ENCODE measurements around the gene IER3IP1. TPM values are rescaled to one million over a fixed set of nuclear protein-coding genes. Genes with fewer than 3 reads are reported as not detected.
A peak's percentile ranks its signal among the peaks of the same experiment; 100 is the strongest.
"Not testable (repeated sequence)": the region's sequence is repeated elsewhere in the genome, so short reads cannot be mapped to it uniquely, and the experiment has no call there.

The IER3IP1 gene
- 10 to 100 TPM; 20.3 to 28.8 (median 23.3) TPM for polyA plus RNA-seq (ENCODE audit: insufficient read length in 10 of 10)
- long read RNA-seq, donor 1, transcript IER3IP1-201 (3 exons, 3,689 nt): major isoform, 46 of 66 reads
- long read RNA-seq, donor 1, partial matches to known transcripts: 20 of 66 reads
- long read RNA-seq, donor 1, other reads (novel, unspliced or antisense): 0 of 66 reads
- long read RNA-seq, donor 2, transcript IER3IP1-201 (3 exons, 3,689 nt): major isoform, 38 of 39 reads
- long read RNA-seq, donor 2, partial matches to known transcripts: 0 of 39 reads
- long read RNA-seq, donor 2, other reads (novel, unspliced or antisense): 0 of 39 reads
- long read RNA-seq, donor 3: 0 reads
- long read RNA-seq, donor 4, transcript IER3IP1-201 (3 exons, 3,689 nt): major isoform, 41 of 54 reads
- long read RNA-seq, donor 4, partial matches to known transcripts: 12 of 54 reads
- long read RNA-seq, donor 4, other reads (novel, unspliced or antisense): 0 of 54 reads
- long read RNA-seq, donor 5, transcript IER3IP1-201 (3 exons, 3,689 nt): major isoform, 63 of 74 reads
- long read RNA-seq, donor 5, partial matches to known transcripts: 11 of 74 reads
- long read RNA-seq, donor 5, other reads (novel, unspliced or antisense): 0 of 74 reads
- long read RNA-seq, donor 6, transcript IER3IP1-201 (3 exons, 3,689 nt): major isoform, 56 of 77 reads
- long read RNA-seq, donor 6, partial matches to known transcripts: 20 of 77 reads
- long read RNA-seq, donor 6, other reads (novel, unspliced or antisense): 0 of 77 reads
- long read RNA-seq, donor 7, transcript IER3IP1-201 (3 exons, 3,689 nt): major isoform, 26 of 37 reads
- long read RNA-seq, donor 7, partial matches to known transcripts: 11 of 37 reads
- long read RNA-seq, donor 7, other reads (novel, unspliced or antisense): 0 of 37 reads
- long read RNA-seq, donor 8, transcript IER3IP1-201 (3 exons, 3,689 nt): major isoform, 31 of 58 reads
- long read RNA-seq, donor 8, partial matches to known transcripts: 25 of 58 reads
- long read RNA-seq, donor 8, other reads (novel, unspliced or antisense): 0 of 58 reads
- long read RNA-seq, donor 9, partial matches to known transcripts: 0 of 2 reads
- long read RNA-seq, donor 9, other reads (novel, unspliced or antisense): 0 of 2 reads

- peak; percentile 89 to 96 (median 90) for DNase-seq
These were observed at the start of gene IER3IP1 for GRCh38 chr18:47175898-47176575. Gene IER3IP1 (minus strand): TSS chr18:47176364. CDS start chr18:47176277, 87 bp downstream.

- peak; percentile 13 to 54 (median 31) for DNase-seq
These were observed 39.5 kb upstream of the IER3IP1 start for GRCh38 chr18:47215554-47216138.

- no peak for DNase-seq
These were observed 33.0 kb upstream of the IER3IP1 start for GRCh38 chr18:47209171-47209570.

GRCh38 chr18:47206945-47207637 lies 30.9 kb upstream of the IER3IP1 start:
- DNase-seq: no peak

- DNase-seq: peak; percentile 17 to 56 (median 39)
These were observed 28.9 kb upstream of the IER3IP1 start for GRCh38 chr18:47204908-47205522.

- no peak for DNase-seq
These were observed 27.7 kb upstream of the IER3IP1 start for GRCh38 chr18:47203626-47204464.

GRCh38 chr18:47195961-47196360 lies 19.8 kb upstream of the IER3IP1 start:
- DNase-seq: not testable (repeated sequence)

GRCh38 chr18:47191961-47192360 lies 15.8 kb upstream of the IER3IP1 start:
- DNase-seq: no peak

- DNase-seq: no peak
These were observed 11.6 kb upstream of the IER3IP1 start for GRCh38 chr18:47187721-47188120.

- DNase-seq: peak in 1 of 3 donors; percentile 23
These were observed 8.4 kb upstream of the IER3IP1 start for GRCh38 chr18:47184419-47185050.

GRCh38 chr18:47182156-47182555 lies 6.0 kb upstream of the IER3IP1 start:
- not testable (repeated sequence) for DNase-seq

GRCh38 chr18:47180765-47181164 lies 4.6 kb upstream of the IER3IP1 start:
- DNase-seq: no peak

GRCh38 chr18:47179520-47179919 lies 3.4 kb upstream of the IER3IP1 start:
- peak; percentile 26 to 83 (median 72) for DNase-seq

GRCh38 chr18:47175283-47175897 lies 774 bp downstream of the IER3IP1 start:
- DNase-seq: peak in 1 of 3 donors; percentile 29

GRCh38 chr18:47174545-47175116 lies 1.5 kb downstream of the IER3IP1 start:
- DNase-seq: no peak

- no peak for DNase-seq
These were observed 3.7 kb downstream of the IER3IP1 start for GRCh38 chr18:47172476-47172875.

- DNase-seq: no peak
These were observed 7.3 kb downstream of the IER3IP1 start for GRCh38 chr18:47168913-47169312.

- no peak for DNase-seq
These were observed 7.7 kb downstream of the IER3IP1 start for GRCh38 chr18:47168509-47168908.

Measured in muscle of back (tissue), 13 donors.